Astrocyte (in vitro differentiated cells and primary cell): Measurements from ENCODE around the gene ACMSD.

Experiments
- EZH2 ChIP-seq: IDR thresholded peaks from 2 replicates; pipeline ENCODE4 v1.6.1; 2012; ENCODE audit warnings: mild to moderate bottlenecking, low read length, inconsistent platforms; ENCODE audit not compliant: insufficient read depth
- TF ChIP-seq, protein P1 (sequence below): IDR thresholded peaks from 2 replicates; pipeline ENCODE4 v1.5.1; 2011; ENCODE audit warnings: low read depth, mild to moderate bottlenecking, inconsistent platforms, low read length, moderate library complexity; ENCODE audit not compliant: insufficient read depth

DNA sequence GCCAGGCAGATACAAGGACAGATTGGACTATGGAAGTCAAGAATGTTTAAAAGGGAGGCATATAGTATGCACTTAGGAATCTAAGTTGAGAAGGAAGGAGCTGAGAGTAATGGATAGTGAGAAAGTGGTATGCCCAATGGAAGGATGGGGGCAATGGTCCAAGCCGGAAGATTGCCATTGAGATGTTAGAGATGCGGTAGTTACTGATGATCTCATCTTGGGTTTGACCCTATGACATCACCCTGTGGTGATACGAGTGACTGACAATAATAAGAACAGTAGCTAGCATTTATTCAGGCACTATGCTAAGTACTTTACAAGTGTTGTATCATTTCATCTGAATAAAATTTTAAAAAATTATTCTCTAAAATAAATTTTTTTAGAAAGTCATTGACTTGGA is 38.5 kb upstream of the ACMSD start:
- TF ChIP-seq, protein P1, sequence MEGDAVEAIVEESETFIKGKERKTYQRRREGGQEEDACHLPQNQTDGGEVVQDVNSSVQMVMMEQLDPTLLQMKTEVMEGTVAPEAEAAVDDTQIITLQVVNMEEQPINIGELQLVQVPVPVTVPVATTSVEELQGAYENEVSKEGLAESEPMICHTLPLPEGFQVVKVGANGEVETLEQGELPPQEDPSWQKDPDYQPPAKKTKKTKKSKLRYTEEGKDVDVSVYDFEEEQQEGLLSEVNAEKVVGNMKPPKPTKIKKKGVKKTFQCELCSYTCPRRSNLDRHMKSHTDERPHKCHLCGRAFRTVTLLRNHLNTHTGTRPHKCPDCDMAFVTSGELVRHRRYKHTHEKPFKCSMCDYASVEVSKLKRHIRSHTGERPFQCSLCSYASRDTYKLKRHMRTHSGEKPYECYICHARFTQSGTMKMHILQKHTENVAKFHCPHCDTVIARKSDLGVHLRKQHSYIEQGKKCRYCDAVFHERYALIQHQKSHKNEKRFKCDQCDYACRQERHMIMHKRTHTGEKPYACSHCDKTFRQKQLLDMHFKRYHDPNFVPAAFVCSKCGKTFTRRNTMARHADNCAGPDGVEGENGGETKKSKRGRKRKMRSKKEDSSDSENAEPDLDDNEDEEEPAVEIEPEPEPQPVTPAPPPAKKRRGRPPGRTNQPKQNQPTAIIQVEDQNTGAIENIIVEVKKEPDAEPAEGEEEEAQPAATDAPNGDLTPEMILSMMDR: no peak
- no peak for TF ChIP-seq EZH2
